ENCODE measurements around the gene PRR27.

PRR27 gene

DNA sequence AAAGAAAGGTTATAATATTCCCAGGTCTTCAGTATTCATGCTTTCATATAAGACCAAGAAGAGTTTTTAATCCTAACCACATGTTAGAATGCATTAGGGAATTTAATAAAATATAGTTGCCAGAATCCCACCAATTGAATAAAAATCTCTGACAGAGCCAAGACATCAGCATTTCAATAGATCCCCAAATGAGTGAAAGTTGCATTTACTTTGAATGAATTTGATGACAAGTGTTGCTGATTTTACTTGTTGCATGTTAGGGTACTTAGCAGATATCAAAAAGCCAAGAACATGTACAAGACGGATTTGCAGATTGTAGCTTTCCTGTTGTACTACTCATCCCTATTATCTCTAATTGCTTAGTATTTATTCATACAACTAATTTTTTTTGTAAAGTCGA, 39.9 kb upstream of the PRR27 start:
- no peak overlapping the region for H3K9ac ChIP-seq (ENCODE audit: low read depth, low read length, poor library complexity, severe bottlenecking)

DNA sequence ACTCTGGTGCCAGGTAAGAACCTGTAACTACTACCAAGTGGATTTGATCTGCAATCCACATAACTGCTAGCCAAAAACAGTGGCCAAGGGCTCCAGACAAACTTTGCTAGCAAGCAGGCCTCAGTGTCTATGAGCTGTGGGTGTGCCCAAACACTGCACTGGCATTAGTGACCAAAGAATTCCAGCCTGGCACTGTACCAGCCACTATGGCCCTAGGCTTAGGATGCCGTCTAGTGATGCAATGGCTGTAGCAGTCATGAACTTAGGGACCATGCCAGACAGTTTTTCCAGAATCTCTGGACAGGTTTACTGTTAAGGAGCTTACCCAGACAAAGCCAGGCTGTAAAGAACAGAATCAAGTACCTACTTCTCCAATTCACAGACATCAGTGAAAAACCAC, 33.7 kb upstream of the PRR27 start:
- TF ChIP-seq, protein P1, sequence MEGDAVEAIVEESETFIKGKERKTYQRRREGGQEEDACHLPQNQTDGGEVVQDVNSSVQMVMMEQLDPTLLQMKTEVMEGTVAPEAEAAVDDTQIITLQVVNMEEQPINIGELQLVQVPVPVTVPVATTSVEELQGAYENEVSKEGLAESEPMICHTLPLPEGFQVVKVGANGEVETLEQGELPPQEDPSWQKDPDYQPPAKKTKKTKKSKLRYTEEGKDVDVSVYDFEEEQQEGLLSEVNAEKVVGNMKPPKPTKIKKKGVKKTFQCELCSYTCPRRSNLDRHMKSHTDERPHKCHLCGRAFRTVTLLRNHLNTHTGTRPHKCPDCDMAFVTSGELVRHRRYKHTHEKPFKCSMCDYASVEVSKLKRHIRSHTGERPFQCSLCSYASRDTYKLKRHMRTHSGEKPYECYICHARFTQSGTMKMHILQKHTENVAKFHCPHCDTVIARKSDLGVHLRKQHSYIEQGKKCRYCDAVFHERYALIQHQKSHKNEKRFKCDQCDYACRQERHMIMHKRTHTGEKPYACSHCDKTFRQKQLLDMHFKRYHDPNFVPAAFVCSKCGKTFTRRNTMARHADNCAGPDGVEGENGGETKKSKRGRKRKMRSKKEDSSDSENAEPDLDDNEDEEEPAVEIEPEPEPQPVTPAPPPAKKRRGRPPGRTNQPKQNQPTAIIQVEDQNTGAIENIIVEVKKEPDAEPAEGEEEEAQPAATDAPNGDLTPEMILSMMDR (conservative IDR thresholded peaks at IDR 0.05; ENCODE audit: low read length), result no peak
- no peak for TF ChIP-seq EZH2phosphoT487 (IDR thresholded peaks at IDR 0.05; ENCODE audit: borderline replicate concordance)
- H3K4me1 ChIP-seq (ENCODE audit: insufficient read depth, low read length, poor library complexity, severe bottlenecking), result no peaks in the 10 kb centered on the region
- H3K4me2 ChIP-seq (ENCODE audit: low read depth, low read length, poor library complexity, severe bottlenecking), result no peak overlapping the region
- H3F3A ChIP-seq (ENCODE audit: low read depth), result no peaks in the 10 kb centered on the region
- H3K79me2 ChIP-seq (ENCODE audit: insufficient read depth, low read length), result no peaks in the 10 kb centered on the region
- no peaks in the 10 kb centered on the region for H3K9me2 ChIP-seq (replicated peaks; ENCODE audit: low read depth, low read length)
- H3K36me3 ChIP-seq (ENCODE audit: insufficient read depth, low read length), result no peaks in the 10 kb centered on the region
- no peaks in the 10 kb centered on the region for H3K27me3 ChIP-seq (ENCODE audit: insufficient read depth, low read length, poor library complexity, severe bottlenecking)
- H3K9ac ChIP-seq (ENCODE audit: low read depth, low read length, poor library complexity, severe bottlenecking), result no peak overlapping the region
- no peaks in the 10 kb centered on the region for H3K9me3 ChIP-seq (ENCODE audit: insufficient read depth, low read depth, low read length)
- H4K20me1 ChIP-seq (ENCODE audit: insufficient read depth, low read length, poor library complexity, severe bottlenecking), result no peaks in the 10 kb centered on the region
- H2AFZ ChIP-seq (ENCODE audit: low read length), result no peak overlapping the region
- no peak overlapping the region for H3K4me3 ChIP-seq (ENCODE audit: low read length, poor library complexity, severe bottlenecking)

More for the DNA sequence above, 39.9 kb upstream of the PRR27 start:
- Histone ChIP-seq H2AFZ (ENCODE audit: low read length) (no peak overlapping the region), H3K9me3 (ENCODE audit: insufficient read depth, low read depth, low read length) (no peaks in the 10 kb centered on the region), H3K27me3 (ENCODE audit: insufficient read depth, low read length, poor library complexity, severe bottlenecking) (no peaks in the 10 kb centered on the region), H3K79me2 (ENCODE audit: insufficient read depth, low read length) (no peaks in the 10 kb centered on the region), H3K4me2 (ENCODE audit: low read depth, low read length, poor library complexity, severe bottlenecking) (no peak overlapping the region), H3K4me1 (ENCODE audit: insufficient read depth, low read length, poor library complexity, severe bottlenecking) (no peaks in the 10 kb centered on the region), H3K4me3 (ENCODE audit: low read length, poor library complexity, severe bottlenecking) (no peak overlapping the region), H3K9me2 (replicated peaks; ENCODE audit: low read depth, low read length) (no peaks in the 10 kb centered on the region), H3F3A (ENCODE audit: low read depth) (no peaks in the 10 kb centered on the region), H4K20me1 (ENCODE audit: insufficient read depth, low read length, poor library complexity, severe bottlenecking) (no peaks in the 10 kb centered on the region), H3K36me3 (ENCODE audit: insufficient read depth, low read length) (no peaks in the 10 kb centered on the region)
- TF ChIP-seq EZH2phosphoT487 (IDR thresholded peaks at IDR 0.05; ENCODE audit: borderline replicate concordance), result no peak
- TF ChIP-seq, protein P1 (conservative IDR thresholded peaks at IDR 0.05; ENCODE audit: low read length), result no peak

DNA sequence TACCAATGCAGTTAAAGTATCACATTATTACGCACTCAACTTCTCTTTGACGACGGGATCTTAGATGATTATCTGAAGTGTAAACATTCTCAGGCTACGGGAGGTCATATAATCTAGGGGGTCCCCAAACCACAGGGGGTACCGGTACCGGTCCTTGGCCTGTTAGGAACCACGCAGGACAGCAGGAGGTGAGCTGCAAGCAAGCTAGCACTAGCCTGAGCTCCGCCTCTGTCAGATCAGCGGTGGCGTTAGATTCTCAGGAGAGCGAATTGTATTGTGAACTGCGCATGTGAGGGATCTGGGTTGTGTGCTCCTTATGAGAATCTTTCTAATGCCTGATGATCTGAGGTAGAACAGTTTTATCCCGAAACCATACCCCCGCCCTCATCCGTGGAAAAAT, 20.6 kb upstream of the PRR27 start:
- no peaks in the 10 kb centered on the region for H3K36me3 ChIP-seq (ENCODE audit: insufficient read depth, low read length)
- no peak overlapping the region for H3K4me2 ChIP-seq (ENCODE audit: low read depth, low read length, poor library complexity, severe bottlenecking)
- no peaks in the 10 kb centered on the region for H3K4me1 ChIP-seq (ENCODE audit: insufficient read depth, low read length, poor library complexity, severe bottlenecking)
- no peaks in the 10 kb centered on the region for H3K27me3 ChIP-seq (ENCODE audit: insufficient read depth, low read length, poor library complexity, severe bottlenecking)
- H3K4me3 ChIP-seq (ENCODE audit: low read length, poor library complexity, severe bottlenecking), result no peak overlapping the region
- no peaks in the 10 kb centered on the region for H4K20me1 ChIP-seq (ENCODE audit: insufficient read depth, low read length, poor library complexity, severe bottlenecking)
- TF ChIP-seq, protein P1 (conservative IDR thresholded peaks at IDR 0.05; ENCODE audit: low read length), result no peak
- TF ChIP-seq EZH2phosphoT487 (IDR thresholded peaks at IDR 0.05; ENCODE audit: borderline replicate concordance), result no peak
- no peak overlapping the region for H3K9ac ChIP-seq (ENCODE audit: low read depth, low read length, poor library complexity, severe bottlenecking)
- no peak overlapping the region for H2AFZ ChIP-seq (ENCODE audit: low read length)
- no peaks in the 10 kb centered on the region for H3F3A ChIP-seq (ENCODE audit: low read depth)
- no peaks in the 10 kb centered on the region for H3K9me2 ChIP-seq (replicated peaks; ENCODE audit: low read depth, low read length)
- no peaks in the 10 kb centered on the region for H3K9me3 ChIP-seq (ENCODE audit: insufficient read depth, low read depth, low read length)
- H3K79me2 ChIP-seq (ENCODE audit: insufficient read depth, low read length), result no peaks in the 10 kb centered on the region

All from Loucy (cell line).